ENCODE data around the gene NFASC. TPM values are rescaled to one million over a fixed set of nuclear protein-coding genes. Genes with fewer than 3 reads are reported as not detected.

Gene NFASC
- total and polyA plus RNA-seq, 2 donors (not counting 3 experiments of a cell fraction or from before 2014, with no cell fraction given) = not detected

- no peaks in the 10 kb centered on the region for H4K20me1 ChIP-seq (replicated peaks; ENCODE audit: control insufficient read depth, extremely low read depth, insufficient read depth, low read length)
- H3K27ac ChIP-seq (ENCODE audit: insufficient read depth, low read depth, low read length) = no peak overlapping the region
- POLR2A ChIA-PET = no interaction called here
- H3K4me1 ChIP-seq (ENCODE audit: control insufficient read depth, extremely low read depth, insufficient read depth, low read length) = no peaks in the 10 kb centered on the region
- no TSS peak for BruUV-seq (replicated peaks)
- no peaks in the 10 kb centered on the region for H3K9me3 ChIP-seq (replicated peaks; ENCODE audit: control insufficient read depth, insufficient read depth, low read length)
- no peak overlapping the region for H3K9ac ChIP-seq (replicated peaks; ENCODE audit: extremely low read depth, insufficient read depth, low read length)
- no peak overlapping the region for H2AFZ ChIP-seq (ENCODE audit: low read depth, low read length)
- TF ChIP-seq, protein P1, sequence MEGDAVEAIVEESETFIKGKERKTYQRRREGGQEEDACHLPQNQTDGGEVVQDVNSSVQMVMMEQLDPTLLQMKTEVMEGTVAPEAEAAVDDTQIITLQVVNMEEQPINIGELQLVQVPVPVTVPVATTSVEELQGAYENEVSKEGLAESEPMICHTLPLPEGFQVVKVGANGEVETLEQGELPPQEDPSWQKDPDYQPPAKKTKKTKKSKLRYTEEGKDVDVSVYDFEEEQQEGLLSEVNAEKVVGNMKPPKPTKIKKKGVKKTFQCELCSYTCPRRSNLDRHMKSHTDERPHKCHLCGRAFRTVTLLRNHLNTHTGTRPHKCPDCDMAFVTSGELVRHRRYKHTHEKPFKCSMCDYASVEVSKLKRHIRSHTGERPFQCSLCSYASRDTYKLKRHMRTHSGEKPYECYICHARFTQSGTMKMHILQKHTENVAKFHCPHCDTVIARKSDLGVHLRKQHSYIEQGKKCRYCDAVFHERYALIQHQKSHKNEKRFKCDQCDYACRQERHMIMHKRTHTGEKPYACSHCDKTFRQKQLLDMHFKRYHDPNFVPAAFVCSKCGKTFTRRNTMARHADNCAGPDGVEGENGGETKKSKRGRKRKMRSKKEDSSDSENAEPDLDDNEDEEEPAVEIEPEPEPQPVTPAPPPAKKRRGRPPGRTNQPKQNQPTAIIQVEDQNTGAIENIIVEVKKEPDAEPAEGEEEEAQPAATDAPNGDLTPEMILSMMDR (IDR thresholded peaks at IDR 0.05; ENCODE audit: extremely low read depth in 1 of 2, insufficient read depth in 1 of 2, low read depth in 1 of 2, low read length in 2 of 2) = no peak
- no peak for TF ChIP-seq GATA2 (IDR thresholded peaks at IDR 0.05; ENCODE audit: insufficient read depth, insufficient read length, low read depth, low read length)
- no peak for TF ChIP-seq FOS (IDR thresholded peaks at IDR 0.05; ENCODE audit: borderline replicate concordance, insufficient read depth, low read length)
- TF ChIP-seq MYC (IDR thresholded peaks at IDR 0.05; ENCODE audit: low read depth, low read length) = no peak
- no peak for TF ChIP-seq EZH2 (IDR thresholded peaks at IDR 0.05; ENCODE audit: borderline replicate concordance, low read depth, low read length, severe bottlenecking)
- no peak for TF ChIP-seq POLR2A (IDR thresholded peaks at IDR 0.05; ENCODE audit: low read depth, low read length)
- TF ChIP-seq, protein P2, sequence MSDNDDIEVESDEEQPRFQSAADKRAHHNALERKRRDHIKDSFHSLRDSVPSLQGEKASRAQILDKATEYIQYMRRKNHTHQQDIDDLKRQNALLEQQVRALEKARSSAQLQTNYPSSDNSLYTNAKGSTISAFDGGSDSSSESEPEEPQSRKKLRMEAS (IDR thresholded peaks at IDR 0.05; ENCODE audit: insufficient read depth, insufficient read length) = no peak
- TF ChIP-seq POLR2AphosphoS5 (IDR thresholded peaks at IDR 0.05; ENCODE audit: insufficient read depth, low read depth, low read length) = no peak
- no peak for TF ChIP-seq JUN (IDR thresholded peaks at IDR 0.05; ENCODE audit: borderline replicate concordance, insufficient read depth, insufficient read length, low read depth)
- no peaks in the 10 kb centered on the region for H3K79me2 ChIP-seq (ENCODE audit: control insufficient read depth, insufficient read depth, low read length)
- dilution Hi-C loops (cut with MboI; ENCODE audit: extremely low pct_ligation_motif_present, low sequenced_read_pairs) (no loop called here), intact Hi-C loops (cut with micrococcal nuclease) (no loop called here)
- H3K4me3 ChIP-seq (replicated peaks in 1 of 3; ENCODE audit: insufficient read depth in 1 of 3, low read depth in 1 of 3, low read length in 3 of 3) = no peak overlapping the region
- CTCF ChIA-PET = interaction anchor here (0.8 to 8.7 kb wide), 9 partner anchors 7 to 272 kb away, joined by 3 to 304 read pairs (median 4); no protein-coding TSS in a partner anchor
- H3K4me2 ChIP-seq (ENCODE audit: insufficient read depth, low read length) = no peak overlapping the region
- no peaks in the 10 kb centered on the region for H3K9me1 ChIP-seq (replicated peaks; ENCODE audit: control insufficient read depth, extremely low read depth, insufficient read depth, low read length)
- FAIRE-seq (no peak), DNase-seq (ENCODE audit: low read depth, low spot score) (no peak)
- H3K36me3 ChIP-seq (ENCODE audit: control insufficient read depth in 2 of 2, extremely low read depth in 1 of 2, insufficient read depth in 2 of 2, low read length in 2 of 2) = no peaks in the 10 kb centered on the region
- H3K27me3 ChIP-seq (ENCODE audit: control insufficient read depth in 2 of 2, insufficient read depth in 2 of 2, low read length in 2 of 2) = peaks cover 2 to 11% of the 10 kb centered on the region in 2 experiments
Observed at GRCh38 chr1:204984499-204984898, 113.8 kb downstream of the NFASC start.
